DOHH2 (cell line): Measurements from ENCODE around the gene PTPRCAP.

ENCODE experiments used
- H3F3A ChIP-seq: fragments of 200-600 bp; sonication (generic), shearing (Covaris generic); 2 replicates; pipeline ENCODE4 v1.6.0; 2016; ENCODE audit warnings: antibody characterized with exemption, mild to moderate bottlenecking; ENCODE audit not compliant: control insufficient read depth, insufficient read depth
- H3K27ac ChIP-seq: fragments of 200-600 bp; sonication (generic); 2 replicates; pipeline ENCODE4 v1.5.1; 2014; ENCODE audit warnings: low read depth, mild to moderate bottlenecking, low read length, moderate library complexity
- H3K27me3 ChIP-seq: fragments of 200-600 bp; sonication (generic); 2 replicates; pipeline ENCODE4 v1.6.1; 2014; ENCODE audit warnings: mild to moderate bottlenecking, low read length, mixed read lengths; ENCODE audit not compliant: control insufficient read depth
- H3K36me3 ChIP-seq: fragments of 200-600 bp; sonication (generic); 2 replicates; pipeline ENCODE4 v1.6.1; 2014; ENCODE audit warnings: mild to moderate bottlenecking, low read length, moderate library complexity, mixed read lengths; ENCODE audit not compliant: control insufficient read depth
- H3K4me1 ChIP-seq: fragments of 200-600 bp; sonication (generic); 2 replicates; pipeline ENCODE4 v1.6.1; 2014; ENCODE audit warnings: mild to moderate bottlenecking, low read length, mixed read lengths; ENCODE audit not compliant: control insufficient read depth
- H3K4me2 ChIP-seq: fragments of 200-600 bp; sonication (generic); 2 replicates; pipeline ENCODE4 v1.6.0; 2014; ENCODE audit warnings: mild to moderate bottlenecking, low read length, moderate library complexity
- H3K4me3 ChIP-seq: fragments of 200-600 bp; sonication (generic); 2 replicates; pipeline ENCODE4 v1.5.1; 2014; ENCODE audit warnings: mild to moderate bottlenecking, low read length, mixed read lengths
- H3K79me2 ChIP-seq: fragments of 200-600 bp; sonication (generic); 2 replicates; pipeline ENCODE4 v1.6.1; 2014; ENCODE audit warnings: mild to moderate bottlenecking, low read length, mixed read lengths; ENCODE audit not compliant: control insufficient read depth
- H3K9me2 ChIP-seq: fragments of 200-600 bp; sonication (generic); replicated peaks from 2 replicates; pipeline ENCODE4 v1.6.1; 2014; ENCODE audit warnings: mild to moderate bottlenecking, low read length, mixed read lengths; ENCODE audit not compliant: control insufficient read depth
- H3K9me3 ChIP-seq: fragments of 200-600 bp; sonication (generic); 2 replicates; pipeline ENCODE4 v1.6.1; 2014; ENCODE audit warnings: antibody characterized with exemption, low read length, mixed read lengths; ENCODE audit not compliant: control insufficient read depth, insufficient read depth
- H4K20me1 ChIP-seq: fragments of 200-600 bp; sonication (generic); 2 replicates; pipeline ENCODE4 v1.6.0; 2014; ENCODE audit warnings: low read depth, mild to moderate bottlenecking, antibody characterized with exemption, low read length, moderate library complexity; ENCODE audit not compliant: control insufficient read depth, insufficient read depth
- CTCF ChIP-seq: fragments of 200-600 bp; sonication (generic); IDR thresholded peaks from one replicate; pipeline ENCODE4 v1.5.1; 2014; ENCODE audit warnings: antibody characterized with exemption, mild to moderate bottlenecking, low read depth, low read length; ENCODE audit not compliant: poor library complexity, severe bottlenecking
- EZH2phosphoT487 ChIP-seq: fragments of 200-600 bp; sonication (generic); IDR thresholded peaks from 2 replicates; pipeline ENCODE4 v1.6.1; 2017; ENCODE audit warnings: borderline replicate concordance, mild to moderate bottlenecking, antibody characterized with exemption, low read length, moderate library complexity, mixed read lengths

PTPRCAP gene

GRCh38 chr11:67457453-67457852, 20.0 kb upstream of the PTPRCAP start:
- Histone ChIP-seq H3K36me3 (no peaks in the 10 kb centered on the region), H3K79me2 (no peaks in the 10 kb centered on the region), H3K9me3 (no peaks in the 10 kb centered on the region), H3K27me3 (no peaks in the 10 kb centered on the region), H4K20me1 (no peaks in the 10 kb centered on the region), H3K27ac (no peak overlapping the region), H3K9me2 (no peaks in the 10 kb centered on the region), H3K4me3 (no peak overlapping the region), H3K4me2 (no peak overlapping the region), H3K4me1 (peaks cover 47% of the 10 kb centered on the region), H3F3A (peaks cover 26% of the 10 kb centered on the region)
- TF ChIP-seq EZH2phosphoT487 (no peak), CTCF (no peak)

GRCh38 chr11:67456068-67456705, 18.7 kb upstream of the PTPRCAP start:
- Histone ChIP-seq H3K9me2 (no peaks in the 10 kb centered on the region), H3K27me3 (no peaks in the 10 kb centered on the region), H3F3A (peaks cover 20% of the 10 kb centered on the region), H3K36me3 (no peaks in the 10 kb centered on the region), H3K9me3 (no peaks in the 10 kb centered on the region), H3K4me2 (no peak overlapping the region), H3K4me1 (peaks cover 41% of the 10 kb centered on the region), H3K4me3 (no peak overlapping the region), H3K27ac (no peak overlapping the region), H3K79me2 (no peaks in the 10 kb centered on the region), H4K20me1 (no peaks in the 10 kb centered on the region)
- TF ChIP-seq EZH2phosphoT487: no peak

- Histone ChIP-seq H3K27me3 (no peaks in the 10 kb centered on the region), H3K4me3 (no peak within 1 kb of the TSS), H3K4me2 (no peak within 1 kb of the TSS), H3K79me2 (no peaks in the 10 kb centered on the region), H3K4me1 (peaks cover 41% of the 10 kb centered on the region), H3K9me2 (no peaks in the 10 kb centered on the region), H3K9me3 (no peaks in the 10 kb centered on the region), H3K27ac (no peak within 1 kb of the TSS), H3F3A (peaks cover 14% of the 10 kb centered on the region), H3K36me3 (no peaks in the 10 kb centered on the region), H4K20me1 (no peaks in the 10 kb centered on the region)
- no peak for TF ChIP-seq CTCF
- no peak for TF ChIP-seq EZH2phosphoT487
These were observed 17.6 kb upstream of the PTPRCAP start, which contains the start of gene CABP4 for GRCh38 chr11:67455054-67455453. TSS of gene CABP4 (plus strand) at chr11:67455354. CDS start at chr11:67455424, 70 bp downstream.

- Histone ChIP-seq H3K9me3 (no peaks in the 10 kb centered on the region), H3K4me3 (no peak overlapping the region), H3K27me3 (no peaks in the 10 kb centered on the region), H3K4me1 (peaks cover 41% of the 10 kb centered on the region), H3K36me3 (no peaks in the 10 kb centered on the region), H3K27ac (no peak overlapping the region), H3K4me2 (no peak overlapping the region), H3F3A (peaks cover 9% of the 10 kb centered on the region), H3K9me2 (no peaks in the 10 kb centered on the region), H4K20me1 (no peaks in the 10 kb centered on the region), H3K79me2 (no peaks in the 10 kb centered on the region)
- TF ChIP-seq EZH2phosphoT487 (no peak), CTCF (no peak)
These were observed 16.6 kb upstream of the PTPRCAP start for GRCh38 chr11:67453816-67454732.
